Endothelial cell of umbilical vein (primary cell): Measurements from ENCODE around the gene TFF3. TPM values are rescaled to one million over a fixed set of nuclear protein-coding genes. Genes with fewer than 3 reads are reported as not detected.

ENCODE experiments used
- BruUV-seq: library from RNA; stranded (reverse); fragments of 400-500 nt; replicated peaks from 2 replicates; lab custom pipeline; 2021; lab: Mats Ljungman, UMichigan
- CTCF ChIA-PET: fragments of 300-600, 350-600 bp; sonication (Branson Sonifier 250); formaldehyde crosslinking; loops from one replicate; lab custom pipeline; 2021; ENCODE audit warnings: antibody characterized with exemption, inconsistent platforms; lab: Charles Lee
- POLR2A ChIA-PET: fragments of 300-600, 350-600 bp; sonication (Branson Sonifier 250); formaldehyde crosslinking; loops from one replicate; lab custom pipeline; 2021; ENCODE audit warnings: antibody characterized with exemption, inconsistent platforms; lab: Charles Lee
- DNase-seq: peaks from one replicate; pipeline ENCODE4 v3.0.0-alpha.2; 2011; ENCODE audit warnings: low read depth, low spot score
- FAIRE-seq: peaks from 2 replicates; lab custom pipeline; 2011; peaks lifted over from hg19 to GRCh38; lab: Jason Lieb, UNC
- H2AFZ ChIP-seq: 2 replicates; pipeline ENCODE4 v1.6.0; 2012; ENCODE audit warnings: low read depth, low read length, control low read depth, inconsistent platforms
- H3K27ac ChIP-seq: 2 replicates; pipeline ENCODE4 v1.5.1; 2011; ENCODE audit warnings: low read depth, mild to moderate bottlenecking, control low read depth, low read length, moderate library complexity; ENCODE audit not compliant: insufficient read depth
- H3K27me3 ChIP-seq, 2 experiments: 2 replicates each; pipeline versions ENCODE4 v1.6.0 to v1.6.1; 2011; ENCODE audit warnings: low read length in 2 of 2, mixed read lengths in 1 of 2; ENCODE audit not compliant: control insufficient read depth in 2 of 2, insufficient read depth in 2 of 2
- H3K36me3 ChIP-seq, 2 experiments: 2 replicates in 1 of 2; 3 replicates in 1 of 2; pipeline ENCODE4 v1.5.1; 2011; ENCODE audit warnings: low read length in 2 of 2, mild to moderate bottlenecking in 1 of 2, moderate library complexity in 1 of 2; ENCODE audit not compliant: control insufficient read depth in 2 of 2, insufficient read depth in 2 of 2; ENCODE audit errors: extremely low read depth in 1 of 2
- H3K4me1 ChIP-seq: 3 replicates; pipeline ENCODE4 v1.5.1; 2011; ENCODE audit warnings: mild to moderate bottlenecking, low read length; ENCODE audit not compliant: control insufficient read depth, insufficient read depth; ENCODE audit errors: extremely low read depth
- H3K4me2 ChIP-seq: 2 replicates; pipeline ENCODE4 v1.6.1; 2011; ENCODE audit warnings: low read length, control low read depth, mixed read lengths; ENCODE audit not compliant: insufficient read depth
- H3K4me3 ChIP-seq, 3 experiments: fragments of 200-600 bp in 1 of 3; sonication (generic), shearing (Covaris generic) in 1 of 3; replicated peaks in 1 of 3; 2 replicates each; pipeline ENCODE4 v1.5.1; 2011 to 2016; ENCODE audit warnings: control low read depth in 3 of 3, low read length in 3 of 3, mild to moderate bottlenecking in 2 of 3, inconsistent platforms in 1 of 3, low read depth in 1 of 3, moderate library complexity in 1 of 3; ENCODE audit not compliant: insufficient read depth in 1 of 3
- H3K79me2 ChIP-seq: 2 replicates; pipeline ENCODE4 v1.6.0; 2012; ENCODE audit warnings: low read length, inconsistent platforms; ENCODE audit not compliant: control insufficient read depth, insufficient read depth
- H3K9ac ChIP-seq: replicated peaks from 2 replicates; pipeline ENCODE3; 2011; ENCODE audit warnings: low read length, control low read depth; ENCODE audit not compliant: insufficient read depth; ENCODE audit errors: extremely low read depth
- H3K9me1 ChIP-seq: replicated peaks from 3 replicates; pipeline ENCODE4 v1.6.0; 2011; ENCODE audit warnings: mild to moderate bottlenecking, low read length; ENCODE audit not compliant: control insufficient read depth, insufficient read depth; ENCODE audit errors: extremely low read depth
- H3K9me3 ChIP-seq: replicated peaks from 2 replicates; pipeline ENCODE4 v1.5.1; 2012; ENCODE audit warnings: low read length, inconsistent platforms; ENCODE audit not compliant: control insufficient read depth, insufficient read depth
- H4K20me1 ChIP-seq: replicated peaks from 2 replicates; pipeline ENCODE3; 2011; ENCODE audit warnings: mild to moderate bottlenecking, low read length; ENCODE audit not compliant: control insufficient read depth, insufficient read depth; ENCODE audit errors: extremely low read depth
- EZH2 ChIP-seq: IDR thresholded peaks from 2 replicates; pipeline ENCODE4 v1.6.1; 2012; ENCODE audit warnings: borderline replicate concordance, low read depth, mild to moderate bottlenecking, moderate library complexity, low read length, inconsistent platforms; ENCODE audit not compliant: severe bottlenecking
- FOS ChIP-seq: IDR thresholded peaks from 2 replicates; pipeline ENCODE4 v1.6.1; 2011; ENCODE audit warnings: mild to moderate bottlenecking, low read length, moderate library complexity, borderline replicate concordance; ENCODE audit not compliant: insufficient read depth
- GATA2 ChIP-seq: IDR thresholded peaks from 2 replicates; pipeline ENCODE4 v1.7.0; 2011; ENCODE audit warnings: low read depth, mild to moderate bottlenecking, moderate library complexity, mixed read lengths, low read length; ENCODE audit not compliant: insufficient read length, insufficient read depth
- JUN ChIP-seq: IDR thresholded peaks from 2 replicates; pipeline ENCODE4 v1.6.1; 2011; ENCODE audit warnings: borderline replicate concordance, low read depth; ENCODE audit not compliant: insufficient read length, insufficient read depth
- MYC ChIP-seq: IDR thresholded peaks from one replicate; pipeline ENCODE4 v1.6.1; 2011; ENCODE audit warnings: mild to moderate bottlenecking, low read depth, low read length
- POLR2A ChIP-seq: IDR thresholded peaks from 2 replicates; pipeline ENCODE4 v1.6.1; 2012; ENCODE audit warnings: low read depth, mild to moderate bottlenecking, control low read depth, low read length
- POLR2AphosphoS5 ChIP-seq: IDR thresholded peaks from 2 replicates; pipeline ENCODE4 v1.6.1; 2012; ENCODE audit warnings: low read depth, mild to moderate bottlenecking, control low read depth, low read length, moderate library complexity; ENCODE audit not compliant: insufficient read depth
- dilution Hi-C: fragments of 300-500 bp; cut with MboI; formaldehyde crosslinking; loops from one replicate; pipeline ENCODE4 v1.15.0; 2019; ENCODE audit warnings: low sequenced_read_pairs; ENCODE audit not compliant: extremely low pct_ligation_motif_present
- intact Hi-C: fragments of 100-400 bp; cut with micrococcal nuclease; formaldehyde crosslinking; loops from one replicate; pipeline ENCODE4 v1.10.0; 2022
- polyA plus RNA-seq, 4 experiments: library from polyadenylated mRNA; depleted of rRNA in 3 of 4; stranded (reverse) in 3 of 4; unstranded in 1 of 4; fragments of >200 nt; gene quantifications; 2 replicates each; pipeline versions ENCODE4 v1.2.1 to v1.2.3, GENCODE V29; 2011 to 2012; ENCODE audit warnings: missing spikeins in 1 of 4
- total RNA-seq: library from RNA; stranded (reverse); gene quantifications from 2 replicates; pipeline ENCODE4 v1.2.3, GENCODE V29; 2021
- TF ChIP-seq, protein P1 (sequence below), 2 donors: IDR thresholded peaks; 1 replicate in 1 of 2; 2 replicates in 1 of 2; pipeline ENCODE4 v1.5.1; 2011; ENCODE audit warnings: low read length in 2 of 2, mild to moderate bottlenecking in 2 of 2, moderate library complexity in 2 of 2, control low read depth in 1 of 2, inconsistent platforms in 1 of 2, low read depth in 1 of 2; ENCODE audit not compliant: insufficient read depth in 1 of 2; ENCODE audit errors: extremely low read depth in 1 of 2
- TF ChIP-seq, protein P2 (sequence below): IDR thresholded peaks from 2 replicates; pipeline ENCODE4 v1.6.1; 2011; ENCODE audit not compliant: insufficient read depth, insufficient read length

Gene TFF3
- total and polyA plus RNA-seq, 2 donors (not counting 3 experiments of a cell fraction or from before 2014, with no cell fraction given), result 0.93 to 1.8 TPM

DNA sequence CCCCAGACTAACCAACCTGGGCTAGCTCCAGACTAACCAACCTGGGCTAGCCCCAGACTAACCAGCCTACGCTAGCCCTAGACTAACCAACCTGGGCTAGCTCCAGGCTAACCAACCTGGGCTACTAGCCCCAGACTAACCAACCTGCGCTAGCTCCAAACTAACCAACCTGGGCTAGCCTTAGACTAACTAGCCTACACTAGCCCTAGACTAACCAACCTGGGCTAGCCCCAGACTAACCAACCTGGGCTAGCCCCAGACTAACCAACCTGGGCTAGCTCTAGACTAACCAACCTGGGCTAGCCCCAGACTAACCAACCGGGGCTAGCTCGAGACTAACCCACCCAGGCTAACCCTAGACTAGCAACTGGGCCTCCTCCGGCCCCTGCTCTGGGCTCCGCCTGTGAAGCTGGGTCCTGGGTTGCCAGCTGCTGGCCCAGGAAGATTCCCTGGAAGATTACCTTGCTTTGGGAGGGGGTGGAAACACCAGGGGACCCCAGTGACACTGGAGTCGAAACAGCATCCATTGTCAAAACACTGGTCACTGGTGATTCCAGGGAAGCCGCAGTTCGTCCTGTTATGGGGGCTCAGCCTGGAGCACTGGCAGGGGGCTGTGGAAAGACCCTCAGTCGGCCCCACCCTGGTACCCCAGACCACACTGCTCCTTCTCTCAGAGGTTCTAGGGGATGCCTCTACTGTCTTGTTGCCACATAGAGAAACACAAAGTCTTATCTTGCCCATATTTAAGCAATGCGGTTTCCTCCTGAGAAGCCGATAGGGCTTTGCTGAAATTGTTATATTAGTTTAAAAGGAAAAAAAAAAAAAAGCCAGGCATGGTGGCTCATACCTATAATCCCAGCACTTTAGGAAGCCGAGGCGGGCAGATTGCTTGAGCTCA is 34.5 kb upstream of the TFF3 start:
- BruUV-seq, result no TSS peak
- Histone ChIP-seq H3K9me3 (no peaks in the 10 kb centered on the region), H3K79me2 (no peaks in the 10 kb centered on the region), H3K27ac (no peak overlapping the region), H4K20me1 (no peaks in the 10 kb centered on the region), H3K4me3 (no peak overlapping the region), H3K9ac (no peak overlapping the region), H3K4me1 (no peaks in the 10 kb centered on the region), H2AFZ (no peak overlapping the region), H3K27me3 (no peaks in the 10 kb centered on the region), H3K4me2 (no peak overlapping the region), H3K9me1 (no peaks in the 10 kb centered on the region), H3K36me3 (no peaks in the 10 kb centered on the region)
- dilution Hi-C loops (no loop called here), intact Hi-C loops (no loop called here)
- TF ChIP-seq JUN (no peak), GATA2 (no peak), MYC (no peak), POLR2AphosphoS5 (no peak), FOS (no peak), POLR2A (no peak), EZH2 (no peak)
- TF ChIP-seq, protein P1, sequence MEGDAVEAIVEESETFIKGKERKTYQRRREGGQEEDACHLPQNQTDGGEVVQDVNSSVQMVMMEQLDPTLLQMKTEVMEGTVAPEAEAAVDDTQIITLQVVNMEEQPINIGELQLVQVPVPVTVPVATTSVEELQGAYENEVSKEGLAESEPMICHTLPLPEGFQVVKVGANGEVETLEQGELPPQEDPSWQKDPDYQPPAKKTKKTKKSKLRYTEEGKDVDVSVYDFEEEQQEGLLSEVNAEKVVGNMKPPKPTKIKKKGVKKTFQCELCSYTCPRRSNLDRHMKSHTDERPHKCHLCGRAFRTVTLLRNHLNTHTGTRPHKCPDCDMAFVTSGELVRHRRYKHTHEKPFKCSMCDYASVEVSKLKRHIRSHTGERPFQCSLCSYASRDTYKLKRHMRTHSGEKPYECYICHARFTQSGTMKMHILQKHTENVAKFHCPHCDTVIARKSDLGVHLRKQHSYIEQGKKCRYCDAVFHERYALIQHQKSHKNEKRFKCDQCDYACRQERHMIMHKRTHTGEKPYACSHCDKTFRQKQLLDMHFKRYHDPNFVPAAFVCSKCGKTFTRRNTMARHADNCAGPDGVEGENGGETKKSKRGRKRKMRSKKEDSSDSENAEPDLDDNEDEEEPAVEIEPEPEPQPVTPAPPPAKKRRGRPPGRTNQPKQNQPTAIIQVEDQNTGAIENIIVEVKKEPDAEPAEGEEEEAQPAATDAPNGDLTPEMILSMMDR (IDR thresholded peaks at IDR 0.05; ENCODE audit: extremely low read depth in 1 of 2, insufficient read depth in 1 of 2, low read depth in 1 of 2, low read length in 2 of 2), result no peak
- TF ChIP-seq, protein P2, sequence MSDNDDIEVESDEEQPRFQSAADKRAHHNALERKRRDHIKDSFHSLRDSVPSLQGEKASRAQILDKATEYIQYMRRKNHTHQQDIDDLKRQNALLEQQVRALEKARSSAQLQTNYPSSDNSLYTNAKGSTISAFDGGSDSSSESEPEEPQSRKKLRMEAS, result no peak
- CTCF ChIA-PET, result interaction anchor here (1.0 to 1.1 kb wide), 2 partner anchors 11 to 40 kb away, joined by 3 to 7 read pairs; no protein-coding TSS in a partner anchor
- POLR2A ChIA-PET, result no interaction called here
- FAIRE-seq, result no peak
- DNase-seq, result no peak
